Right kidney (tissue), 1 donor: ENCODE measurements around the gene MTHFD1.

Experiments used
- DNase-seq: peaks from one replicate; pipeline ENCODE4 v3.0.0-alpha.2; 2016

MTHFD1 gene

DNA sequence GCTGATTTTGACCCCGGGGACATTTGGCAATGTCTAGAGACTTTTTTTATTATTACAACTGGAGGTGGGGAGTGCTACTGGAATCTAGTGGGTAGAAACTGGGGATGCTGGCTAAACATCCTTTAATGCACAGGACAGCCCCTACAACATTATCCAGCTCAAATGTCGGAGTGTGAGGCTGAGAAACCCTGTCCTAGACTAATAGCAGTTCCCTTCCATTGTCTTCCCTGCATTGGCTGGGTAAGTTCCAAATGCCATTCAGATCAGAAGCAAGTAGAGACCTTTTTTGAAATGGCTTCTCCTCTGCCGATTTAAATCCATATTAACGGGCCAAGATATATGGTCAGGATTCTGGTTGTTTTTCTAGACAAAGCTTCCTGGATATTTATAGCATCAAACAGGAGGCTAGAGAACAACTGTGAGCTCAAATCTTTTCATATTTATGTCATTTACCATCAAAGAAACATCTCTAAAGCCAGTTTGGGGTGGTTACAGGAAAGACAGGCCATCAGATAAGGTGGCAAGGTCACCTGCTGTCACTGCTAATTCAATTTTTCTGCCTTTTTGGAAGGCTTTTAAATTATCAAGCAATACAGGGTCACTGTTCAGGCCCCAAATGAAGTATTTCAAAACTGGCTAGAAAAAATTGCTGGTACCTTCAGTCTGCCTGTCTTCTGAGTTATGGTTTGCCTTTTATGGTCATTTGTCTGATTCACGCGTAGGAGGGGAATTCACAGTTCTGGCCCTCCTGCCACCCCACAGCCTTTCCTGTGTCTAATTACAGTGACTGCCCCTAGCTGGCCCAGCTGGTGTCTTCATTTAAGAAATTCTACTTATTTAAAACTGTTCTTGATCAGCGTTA lies 57.1 kb downstream of the MTHFD1 start:
- DNase-seq: peak; percentile 30

- no peak for DNase-seq
These were observed 59.9 kb downstream of the MTHFD1 start for GRCh38 chr14:64447876-64448670.

DNA sequence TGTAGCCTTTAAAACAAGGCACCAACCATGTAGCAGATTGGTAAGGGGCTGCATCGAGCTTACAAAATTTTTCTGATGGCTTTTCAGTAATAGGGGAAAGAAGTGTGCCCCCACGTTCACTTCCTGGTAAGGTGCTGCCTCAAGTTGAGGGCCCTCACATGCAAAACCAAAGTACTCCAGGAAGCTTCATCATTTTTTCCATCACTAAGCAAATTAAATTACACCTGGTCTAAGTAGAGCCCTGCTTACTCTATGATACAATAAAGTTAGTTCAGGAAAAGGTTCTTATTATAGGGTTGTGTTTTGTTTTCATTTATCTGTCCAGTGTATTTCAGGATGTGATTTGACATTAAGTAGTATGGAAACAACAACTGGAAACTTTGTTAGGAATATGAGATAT lies 62.1 kb downstream of the MTHFD1 start:
- DNase-seq: no peak

- no peak for DNase-seq
These were observed 66.5 kb downstream of the MTHFD1 start for GRCh38 chr14:64454671-64455070.

- DNase-seq: no peak
These were observed 71.4 kb downstream of the MTHFD1 start for GRCh38 chr14:64459405-64460136.

GRCh38 chr14:64461221-64461620 lies 73.1 kb downstream of the MTHFD1 start:
- no peak for DNase-seq

DNA sequence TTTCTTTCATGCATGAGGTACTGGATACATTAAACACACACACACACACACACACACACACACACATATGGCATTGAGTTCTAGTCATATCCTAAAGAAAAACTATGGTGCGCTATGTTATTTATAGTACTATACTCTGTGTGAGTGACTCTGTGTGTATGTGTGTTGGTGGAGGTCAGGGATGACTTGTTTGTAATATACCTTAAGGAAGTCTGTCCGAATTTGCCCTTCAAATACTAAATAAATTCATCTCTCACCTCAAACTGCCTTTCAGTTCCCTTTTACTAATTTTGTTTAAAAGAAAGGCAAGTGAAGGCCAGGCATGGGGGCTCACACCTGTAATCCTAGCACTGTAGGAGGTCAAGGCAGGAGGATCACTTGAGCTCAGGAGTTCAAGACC lies 75.0 kb downstream of the MTHFD1 start:
- no peak for DNase-seq

DNA sequence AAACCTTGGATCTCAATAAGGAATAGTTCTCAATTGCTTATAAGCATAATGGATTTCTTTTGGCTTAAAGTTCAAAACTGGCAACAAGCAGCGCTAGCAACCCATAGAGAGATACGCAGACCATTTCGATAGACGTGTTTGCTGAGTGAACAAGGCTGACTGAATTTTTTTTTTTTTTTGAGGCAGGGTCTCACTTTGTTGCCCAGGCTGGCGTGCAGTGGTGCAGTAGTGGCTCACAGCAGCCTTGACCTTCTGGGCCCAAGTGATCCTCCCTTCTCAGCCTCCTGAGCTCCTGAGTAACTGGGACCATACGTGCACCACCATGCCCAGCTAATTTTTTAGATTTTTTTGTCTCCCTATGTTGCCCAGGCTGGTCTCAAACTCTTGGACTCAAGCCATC lies 75.7 kb downstream of the MTHFD1 start:
- no peak for DNase-seq

GRCh38 chr14:64464651-64465050 lies 76.5 kb downstream of the MTHFD1 start:
- DNase-seq: no peak

DNA sequence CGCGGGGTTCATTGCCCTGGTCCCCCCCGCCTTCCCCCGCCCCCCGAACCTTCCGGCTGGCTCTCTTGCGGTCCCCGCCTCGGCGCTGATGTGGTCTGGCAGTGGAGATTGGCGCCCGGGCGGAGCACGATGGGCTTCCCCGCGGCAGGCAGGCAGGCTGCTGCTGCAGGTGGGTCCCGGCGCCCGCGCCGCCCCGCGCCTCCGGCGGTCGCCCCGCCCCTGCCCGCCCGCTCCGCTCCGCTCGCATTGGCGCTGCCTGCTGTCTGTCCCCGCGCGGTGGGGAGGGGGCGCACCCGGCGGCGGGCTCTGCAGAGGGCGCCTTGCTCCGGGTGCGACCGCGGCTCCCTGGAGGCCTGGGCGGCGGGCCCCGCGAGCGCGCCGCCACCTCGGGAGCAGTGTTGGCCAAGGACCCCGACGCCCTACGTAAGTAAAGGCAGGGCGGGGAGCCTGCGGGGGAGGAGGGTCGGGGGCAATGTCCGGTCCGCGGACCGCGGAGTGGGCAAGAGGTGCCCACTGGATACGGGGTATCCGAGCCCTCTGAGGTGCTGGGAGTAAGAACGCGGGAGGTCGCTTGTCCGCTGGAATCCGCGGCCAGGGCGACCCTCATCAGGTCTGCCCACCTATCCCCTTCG lies 77.2 kb downstream of the MTHFD1 start, which contains the start of gene AKAP5:
Gene AKAP5 (plus strand): TSS at position 309 of the 632 bp plus-strand sequence. CDS start 2,896 bp downstream, outside the sequence.
- DNase-seq: peak; percentile 74

DNA sequence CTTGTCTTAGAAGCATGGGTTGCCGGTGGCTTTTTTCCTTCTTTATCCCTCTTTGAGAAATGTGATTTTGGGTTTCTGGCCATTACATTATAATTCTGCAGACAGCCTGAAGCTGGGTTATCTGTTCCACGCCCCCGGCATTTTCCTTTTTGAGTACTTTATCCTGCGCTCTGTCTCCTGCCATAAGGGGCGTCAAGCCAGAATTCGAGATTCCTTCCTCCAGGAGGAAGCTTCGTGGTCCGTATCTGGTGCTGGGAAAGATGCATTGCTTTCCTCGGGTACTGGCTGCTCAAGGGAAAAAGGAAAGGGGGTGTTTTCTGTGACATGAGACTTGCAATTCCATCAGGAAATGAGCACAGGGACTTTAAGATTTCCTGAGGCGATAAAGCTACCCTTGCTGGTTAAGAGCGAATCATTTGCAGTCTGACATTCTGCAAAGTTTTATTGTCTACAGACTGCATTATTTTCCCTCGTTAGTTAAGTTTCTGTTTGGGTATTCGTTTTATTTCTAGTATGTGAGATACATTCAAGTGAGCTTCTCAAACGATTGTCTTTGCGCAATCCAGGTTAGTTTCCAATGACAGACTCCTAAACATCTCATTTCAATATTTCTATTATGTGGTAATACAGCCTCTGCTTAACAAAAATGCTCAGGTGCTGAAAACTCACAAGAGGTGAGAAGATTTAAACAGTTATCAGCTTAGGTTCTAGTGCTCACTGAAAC lies 77.8 kb downstream of the MTHFD1 start:
- DNase-seq: no peak

DNA sequence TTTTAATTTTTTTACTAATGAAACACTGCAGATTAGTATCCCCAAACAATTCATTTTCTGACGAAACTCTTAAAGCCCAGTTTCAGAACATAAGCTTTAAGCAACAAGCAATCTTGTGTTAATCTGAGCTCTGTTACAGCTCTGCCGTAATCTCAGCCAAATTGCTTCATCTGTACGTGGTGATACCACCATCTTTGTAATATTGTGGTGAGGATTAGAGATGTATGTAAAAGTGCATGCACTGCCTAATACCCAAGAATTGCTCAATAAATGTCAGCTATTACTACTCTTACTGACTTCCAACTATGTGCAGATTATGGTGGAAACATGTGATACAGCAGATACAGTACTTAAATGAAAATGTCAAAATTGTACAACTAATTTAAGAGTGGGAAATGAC lies 78.9 kb downstream of the MTHFD1 start:
- DNase-seq: no peak

GRCh38 chr14:64467566-64467965 lies 79.4 kb downstream of the MTHFD1 start:
- no peak for DNase-seq

GRCh38 chr14:64468451-64468850 lies 80.3 kb downstream of the MTHFD1 start:
- DNase-seq: no peak

- DNase-seq: no peak
These were observed 85.9 kb downstream of the MTHFD1 start for GRCh38 chr14:64474041-64474440.

DNA sequence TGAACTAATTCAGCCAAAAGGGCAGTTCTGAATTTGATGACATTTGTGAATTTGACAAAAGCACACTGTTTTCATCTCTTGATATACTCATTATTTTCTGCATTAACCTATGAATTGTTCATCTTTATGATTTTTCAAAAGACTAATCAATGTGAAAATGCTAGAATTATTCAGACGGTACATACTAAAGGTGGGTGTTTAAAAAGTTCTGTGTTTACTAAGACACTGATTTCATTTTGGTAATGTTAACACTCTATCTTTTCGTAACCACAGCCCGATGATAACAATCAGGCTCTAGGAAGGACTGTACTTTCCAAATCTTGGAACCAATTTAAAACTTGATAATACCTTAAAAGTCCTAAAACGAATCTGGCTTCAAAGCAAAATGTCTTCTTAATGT lies 86.5 kb downstream of the MTHFD1 start:
- DNase-seq: no peak

DNA sequence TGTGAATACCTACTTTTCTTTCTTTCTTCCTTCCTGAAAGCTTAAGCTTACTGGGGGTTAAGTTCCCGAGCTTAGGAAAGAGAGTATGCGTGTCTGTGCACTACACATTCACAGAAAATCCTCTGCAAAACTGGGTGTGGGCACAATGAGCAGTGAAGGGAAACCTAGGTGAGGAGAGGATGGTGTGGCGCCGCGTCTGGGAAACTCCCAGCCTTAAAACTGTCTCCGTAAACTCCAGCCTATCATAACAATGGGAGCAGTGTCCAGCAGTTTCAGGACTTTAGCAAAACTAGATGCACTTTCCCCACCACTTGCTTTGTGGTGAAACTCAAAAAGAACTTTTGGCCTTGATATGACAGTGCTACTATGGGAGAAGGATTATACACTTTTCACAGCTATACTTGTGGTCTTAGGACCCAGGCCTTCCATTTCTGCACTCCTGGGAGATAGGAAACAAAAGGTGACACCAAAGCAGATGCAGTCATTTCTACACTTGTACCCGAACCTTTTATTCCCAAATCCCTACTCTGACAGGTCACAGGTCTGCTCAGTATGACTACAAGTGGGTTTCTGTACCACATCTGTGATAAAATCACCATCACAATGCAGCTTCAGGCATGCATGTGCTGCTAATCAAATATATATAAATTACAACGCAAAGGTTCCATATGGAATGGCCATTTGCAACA lies 87.6 kb downstream of the MTHFD1 start:
- DNase-seq: no peak

DNA sequence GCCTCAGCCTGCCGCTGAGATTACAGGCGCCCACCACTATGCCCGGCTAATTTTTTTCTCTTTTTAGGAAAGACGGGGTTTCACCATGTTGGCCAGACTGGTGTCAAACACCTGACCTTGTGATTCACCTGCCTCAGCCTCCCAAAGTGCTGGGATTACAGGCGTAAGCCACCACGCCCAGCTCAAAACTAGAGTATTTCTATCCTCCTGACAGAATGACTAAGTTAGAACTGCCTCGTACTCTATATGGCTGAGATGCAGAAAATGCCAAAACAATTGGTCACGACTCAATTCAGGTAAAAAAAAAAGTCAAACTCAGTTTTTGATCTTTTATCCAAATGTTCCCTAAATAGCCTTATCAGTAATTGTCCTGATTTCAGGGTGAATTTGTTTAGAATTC lies 88.3 kb downstream of the MTHFD1 start:
- no peak for DNase-seq

DNA sequence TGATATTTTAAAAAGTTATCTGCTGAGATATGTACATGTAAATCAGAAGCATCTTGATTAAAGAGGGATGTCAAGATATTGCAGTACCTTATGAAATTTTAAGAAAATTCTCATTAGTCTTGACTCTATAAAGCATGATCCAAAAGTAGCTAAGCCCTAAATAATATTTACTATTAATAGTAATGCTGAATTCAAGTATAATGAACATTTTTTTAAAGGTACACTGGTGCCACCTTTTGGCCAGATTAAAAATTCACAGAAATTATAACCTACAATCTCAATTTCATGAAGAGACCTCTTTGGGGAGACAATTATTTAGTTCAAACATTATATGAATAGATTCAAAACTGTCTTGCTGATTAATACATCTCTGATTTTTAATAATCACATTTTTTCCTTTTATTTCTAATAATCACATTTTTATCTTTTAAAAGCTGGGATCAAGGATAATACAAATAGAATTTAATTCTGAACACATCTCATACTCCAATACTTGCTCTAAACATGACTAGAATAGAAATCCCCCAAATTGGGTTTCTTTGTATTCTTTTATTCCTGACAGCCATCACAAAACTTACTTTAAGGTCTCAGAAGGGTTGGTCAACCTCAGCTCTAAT lies 90.6 kb downstream of the MTHFD1 start:
- no peak for DNase-seq

- no peak for DNase-seq
These were observed 100.5 kb downstream of the MTHFD1 start for GRCh38 chr14:64488590-64489099.
